Esophagus squamous epithelium (tissue), 4 donors: ENCODE results near the gene CWC27.

Source experiments
- POLR2A ChIP-seq, 4 donors: fragments of 450-650 bp; IDR thresholded peaks; one replicate each; pipeline ENCODE4 v1.6.1; 2017; ENCODE audit warnings: antibody characterized with exemption in 4 of 4, mild to moderate bottlenecking in 4 of 4, moderate library complexity in 3 of 4
- TF ChIP-seq, protein P1 (sequence below), 6 experiments: fragments of 450-650 bp in 4 of 6; fragments of 200-600 bp in 2 of 6; sonication (generic) in 2 of 6; IDR thresholded peaks; one replicate each; pipeline ENCODE4 v1.5.1; 2016 to 2019; ENCODE audit warnings: antibody characterized with exemption in 6 of 6, mild to moderate bottlenecking in 4 of 6, moderate library complexity in 4 of 6

DNA sequence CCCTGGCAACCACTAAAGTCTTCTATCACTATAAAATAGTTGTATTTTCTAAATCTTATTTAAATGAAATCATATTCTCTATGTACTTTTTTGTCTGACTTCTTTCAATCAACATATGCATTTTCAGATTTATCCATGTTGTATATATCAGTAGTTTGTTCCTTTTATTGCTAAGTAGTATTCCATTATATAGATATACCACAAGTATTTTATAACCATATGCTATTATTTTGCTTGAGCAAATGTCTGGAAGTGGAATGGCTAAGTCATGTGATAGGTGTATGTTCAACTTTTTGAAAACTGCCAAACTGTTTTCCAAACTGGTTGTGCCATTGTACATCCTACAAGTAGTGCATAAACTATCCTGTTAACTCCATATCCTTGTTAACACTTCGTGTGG, 131.1 kb downstream of the CWC27 start:
- TF ChIP-seq, protein P1, sequence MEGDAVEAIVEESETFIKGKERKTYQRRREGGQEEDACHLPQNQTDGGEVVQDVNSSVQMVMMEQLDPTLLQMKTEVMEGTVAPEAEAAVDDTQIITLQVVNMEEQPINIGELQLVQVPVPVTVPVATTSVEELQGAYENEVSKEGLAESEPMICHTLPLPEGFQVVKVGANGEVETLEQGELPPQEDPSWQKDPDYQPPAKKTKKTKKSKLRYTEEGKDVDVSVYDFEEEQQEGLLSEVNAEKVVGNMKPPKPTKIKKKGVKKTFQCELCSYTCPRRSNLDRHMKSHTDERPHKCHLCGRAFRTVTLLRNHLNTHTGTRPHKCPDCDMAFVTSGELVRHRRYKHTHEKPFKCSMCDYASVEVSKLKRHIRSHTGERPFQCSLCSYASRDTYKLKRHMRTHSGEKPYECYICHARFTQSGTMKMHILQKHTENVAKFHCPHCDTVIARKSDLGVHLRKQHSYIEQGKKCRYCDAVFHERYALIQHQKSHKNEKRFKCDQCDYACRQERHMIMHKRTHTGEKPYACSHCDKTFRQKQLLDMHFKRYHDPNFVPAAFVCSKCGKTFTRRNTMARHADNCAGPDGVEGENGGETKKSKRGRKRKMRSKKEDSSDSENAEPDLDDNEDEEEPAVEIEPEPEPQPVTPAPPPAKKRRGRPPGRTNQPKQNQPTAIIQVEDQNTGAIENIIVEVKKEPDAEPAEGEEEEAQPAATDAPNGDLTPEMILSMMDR (IDR thresholded peaks at IDR 0.05), result no peak
- no peak for TF ChIP-seq POLR2A (IDR thresholded peaks at IDR 0.05)
